DMS153 treated with DMSO at 0.1 percent for 48 hours (cell line): Measurements from ENCODE around the gene GRID1.
"Not testable (repeated sequence)": the region's sequence is repeated elsewhere in the genome, so short reads cannot be mapped to it uniquely, and the experiment has no call there.

ENCODE experiments used
- DNase-seq: peaks from one replicate; lab custom pipeline; 2025; ENCODE audit not compliant: unreplicated experiment; lab: John Stamatoyannopoulos, UW

The GRID1 gene

GRCh38 chr10:86254526-86255174, 111.9 kb downstream of the GRID1 start:
- peak; percentile 10 for DNase-seq

- DNase-seq: peak; percentile 4
Measured at GRCh38 chr10:86254081-86254480, 112.5 kb downstream of the GRID1 start.

- DNase-seq: no peak
Measured at GRCh38 chr10:86253091-86254072, 113.2 kb downstream of the GRID1 start.

- DNase-seq: no peak
Measured at GRCh38 chr10:86252556-86252955, 114.0 kb downstream of the GRID1 start.

GRCh38 chr10:86252079-86252478, 114.5 kb downstream of the GRID1 start:
- no peak for DNase-seq

GRCh38 chr10:86251426-86251825, 115.2 kb downstream of the GRID1 start:
- DNase-seq: no peak

GRCh38 chr10:86250399-86250798, 116.2 kb downstream of the GRID1 start:
- DNase-seq: no peak

- no peak for DNase-seq
Measured at GRCh38 chr10:86249794-86250193, 116.8 kb downstream of the GRID1 start.

- no peak for DNase-seq
Measured at GRCh38 chr10:86248062-86248461, 118.5 kb downstream of the GRID1 start.

- DNase-seq: no peak
Measured at GRCh38 chr10:86247588-86247987, 119.0 kb downstream of the GRID1 start.

GRCh38 chr10:86247073-86247472, 119.5 kb downstream of the GRID1 start:
- no peak for DNase-seq

- DNase-seq: no peak
Measured at GRCh38 chr10:86246279-86246940, 120.2 kb downstream of the GRID1 start.

GRCh38 chr10:86245015-86245394, 121.6 kb downstream of the GRID1 start:
- no peak for DNase-seq

- DNase-seq: no peak
Measured at GRCh38 chr10:86244297-86245014, 122.1 kb downstream of the GRID1 start.

GRCh38 chr10:86243651-86244155, 122.9 kb downstream of the GRID1 start:
- DNase-seq: no peak

GRCh38 chr10:86242761-86243160, 123.8 kb downstream of the GRID1 start:
- DNase-seq: no peak

GRCh38 chr10:86238089-86238488, 128.5 kb downstream of the GRID1 start:
- DNase-seq: not testable (repeated sequence)

- no peak for DNase-seq
Measured at GRCh38 chr10:86234541-86235270, 131.9 kb downstream of the GRID1 start.

- DNase-seq: no peak
Measured at GRCh38 chr10:86234107-86234506, 132.5 kb downstream of the GRID1 start.

- DNase-seq: no peak
Measured at GRCh38 chr10:86233131-86233530, 133.5 kb downstream of the GRID1 start.
